GM21723 (cell line): ENCODE measurements around the gene RASGRF1.
"Not testable (repeated sequence)": the region's sequence is repeated elsewhere in the genome, so short reads cannot be mapped to it uniquely, and the experiment has no call there.

ENCODE experiments used
- ATAC-seq: cut with Tn5 transposase; IDR thresholded peaks from one replicate; pipeline ENCODE4 v1.9.1; 2021; ENCODE audit warnings: mild to moderate bottlenecking, moderate library complexity; ENCODE audit not compliant: unreplicated experiment

The RASGRF1 gene

DNA sequence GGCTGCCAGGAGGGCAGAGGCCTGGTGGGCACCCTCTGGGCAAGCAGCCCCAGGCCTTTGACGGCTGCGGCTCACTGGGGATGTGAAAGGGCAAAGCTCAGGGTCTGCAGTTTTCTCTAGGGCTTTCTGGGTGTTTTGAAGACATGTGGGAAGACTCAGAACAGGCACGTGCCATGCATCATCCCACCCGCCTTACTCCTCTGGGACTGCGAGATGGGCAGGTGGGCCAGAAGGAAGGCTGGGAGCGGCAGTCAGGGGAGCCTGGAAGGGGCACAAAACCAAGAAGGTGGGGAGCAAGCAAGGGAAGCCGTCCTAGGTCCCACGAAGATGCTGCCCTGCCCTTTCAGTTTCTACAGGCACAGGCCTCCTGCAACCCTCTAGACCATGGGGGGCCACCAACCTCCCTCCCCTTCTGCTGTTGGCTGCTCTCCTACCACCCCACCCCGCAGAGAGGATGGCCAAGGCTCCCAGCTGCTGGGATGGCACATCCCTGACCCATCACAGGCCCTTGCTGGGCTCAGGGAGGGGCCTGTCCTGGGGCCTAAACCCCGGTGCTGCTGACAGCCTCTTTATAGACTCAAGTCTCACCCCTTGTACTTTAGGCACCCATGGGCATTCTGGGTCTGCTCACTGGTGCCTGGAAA, 73.9 kb downstream of the RASGRF1 start:
- no peak for ATAC-seq

DNA sequence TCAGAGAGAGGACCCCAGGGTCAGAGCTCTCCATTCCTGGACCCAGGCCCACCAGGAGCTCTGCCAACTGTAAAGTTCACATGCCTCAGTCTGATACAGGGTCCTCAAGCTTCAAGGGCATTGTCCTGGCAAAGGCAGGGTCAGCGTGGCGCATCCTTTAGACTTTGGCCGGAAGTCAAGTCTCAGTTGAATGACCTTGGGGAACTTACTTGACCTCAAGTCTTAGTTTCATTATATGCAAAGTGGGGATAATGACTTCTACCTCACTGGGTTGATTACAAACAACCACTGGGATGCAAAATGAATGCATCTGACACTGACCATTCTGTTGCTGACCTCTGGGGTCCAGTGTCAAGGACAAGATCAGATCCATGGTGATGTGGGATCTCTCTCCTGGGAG, 75.2 kb downstream of the RASGRF1 start:
- no peak for ATAC-seq

DNA sequence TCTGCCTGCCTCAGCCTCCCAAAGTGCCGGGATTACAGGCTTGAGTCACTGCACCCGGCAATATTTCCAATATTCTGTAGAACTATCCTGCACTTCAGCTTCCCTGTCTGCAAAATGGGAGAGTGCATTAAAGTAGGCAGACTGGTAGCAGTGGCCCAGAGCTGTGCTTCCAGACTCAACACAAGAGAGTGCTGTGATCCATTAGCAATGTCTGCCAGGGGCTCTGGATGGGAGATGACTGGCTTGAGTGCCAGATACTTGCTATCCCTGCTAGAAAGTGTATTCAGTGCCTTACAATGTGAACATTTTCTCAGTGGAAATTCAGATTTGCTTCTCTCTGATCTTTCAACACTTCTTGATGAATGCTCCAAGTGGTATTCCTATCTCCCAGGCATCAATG, 80.3 kb downstream of the RASGRF1 start:
- no peak for ATAC-seq

DNA sequence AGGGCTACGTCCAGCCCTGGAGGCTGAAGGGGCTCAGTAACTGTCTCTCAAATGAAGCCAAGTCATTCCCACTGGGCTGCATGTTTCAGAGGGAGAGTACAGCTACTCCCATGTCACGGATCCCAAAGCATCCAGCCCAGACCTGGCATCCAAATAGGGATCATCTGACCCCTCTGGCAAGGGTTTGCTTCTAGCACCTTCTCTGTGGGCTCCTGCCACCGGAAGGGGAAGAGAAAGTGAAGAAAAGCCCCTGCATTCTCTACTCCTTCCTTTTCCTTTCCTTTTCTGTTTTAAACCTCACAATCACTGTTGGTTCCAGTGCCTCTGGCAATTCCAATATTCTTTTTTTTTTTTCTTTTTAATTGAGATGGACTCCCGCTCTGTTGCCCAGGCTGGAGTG, 81.2 kb downstream of the RASGRF1 start:
- ATAC-seq = no peak

DNA sequence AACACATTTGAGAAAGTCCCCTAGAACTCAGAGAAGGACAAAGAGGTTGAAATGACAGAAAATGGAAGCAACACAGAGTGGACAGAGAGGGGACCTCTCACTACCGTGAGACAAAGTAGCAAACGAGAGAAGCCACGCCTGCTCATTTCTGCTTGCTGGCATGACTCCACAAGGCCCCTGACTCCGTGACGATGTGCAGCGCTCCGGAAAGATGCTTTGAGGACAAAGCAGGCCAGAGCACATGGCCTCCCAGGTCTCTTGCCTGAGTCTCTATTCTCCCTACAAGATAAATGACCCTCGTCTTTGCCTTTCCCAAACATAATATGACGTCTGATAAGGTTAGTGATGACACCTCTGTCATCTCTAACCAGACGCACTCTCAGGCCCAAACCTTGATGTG, 81.9 kb downstream of the RASGRF1 start:
- no peak for ATAC-seq

DNA sequence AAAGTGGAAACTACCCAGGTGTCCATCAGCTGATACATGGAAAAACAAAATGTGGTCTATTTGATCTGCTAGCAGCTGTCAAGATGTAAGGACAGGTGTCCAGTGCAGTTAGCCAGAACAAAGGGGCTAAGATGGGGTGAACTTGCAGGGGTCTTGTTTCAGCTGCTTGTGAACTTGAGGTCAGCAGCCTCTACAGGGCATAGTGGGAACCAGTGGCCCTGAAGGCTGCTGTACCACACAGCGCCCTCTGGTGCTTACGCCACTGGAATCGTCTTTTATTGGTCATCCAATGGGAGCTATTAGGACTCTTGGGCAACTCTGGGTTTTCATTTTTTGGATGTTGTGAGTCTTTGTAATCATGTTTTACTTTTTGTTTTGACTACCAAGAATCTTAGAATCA, 83.5 kb downstream of the RASGRF1 start:
- ATAC-seq = no peak

DNA sequence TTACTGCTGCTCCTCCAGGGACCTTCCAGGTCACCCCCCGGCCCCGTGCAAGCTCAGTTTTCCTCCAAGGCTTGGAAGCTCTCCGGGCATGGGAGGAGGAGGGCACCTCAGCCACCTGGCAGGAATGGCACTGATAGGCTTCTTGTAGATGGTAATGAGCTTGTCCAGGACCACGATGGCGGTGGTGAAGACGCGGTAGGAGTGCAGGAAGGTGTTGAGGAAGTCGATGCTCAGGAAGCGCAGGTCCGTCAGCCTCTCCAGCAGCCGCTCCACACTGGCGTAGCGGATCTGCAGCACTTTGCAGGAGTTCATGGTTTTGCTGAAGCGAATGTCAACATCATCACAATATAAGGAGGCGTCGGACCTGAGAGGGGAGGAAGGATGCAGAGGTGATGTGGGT, 84.5 kb downstream of the RASGRF1 start:
- ATAC-seq = no peak

DNA sequence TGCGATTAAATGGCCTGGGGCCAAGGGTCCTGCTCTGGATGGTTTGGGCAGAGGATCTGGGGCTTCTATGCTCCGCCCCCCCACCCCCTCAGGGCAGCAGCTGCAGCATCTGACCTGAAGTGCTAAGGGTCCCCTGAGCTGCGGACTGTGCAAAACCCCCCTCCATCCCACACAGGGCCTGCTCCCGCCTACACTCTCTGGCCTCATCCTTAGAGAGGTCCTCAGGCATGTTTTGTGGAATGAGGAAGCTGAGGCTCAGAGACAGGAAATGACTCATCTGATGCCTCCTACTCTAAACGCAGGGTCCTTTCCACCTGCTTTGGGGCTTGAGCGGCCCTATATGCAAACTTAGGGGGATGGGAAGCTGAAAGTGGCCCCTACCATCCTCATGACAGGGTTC, 86.2 kb downstream of the RASGRF1 start:
- peak; percentile 89 for ATAC-seq

DNA sequence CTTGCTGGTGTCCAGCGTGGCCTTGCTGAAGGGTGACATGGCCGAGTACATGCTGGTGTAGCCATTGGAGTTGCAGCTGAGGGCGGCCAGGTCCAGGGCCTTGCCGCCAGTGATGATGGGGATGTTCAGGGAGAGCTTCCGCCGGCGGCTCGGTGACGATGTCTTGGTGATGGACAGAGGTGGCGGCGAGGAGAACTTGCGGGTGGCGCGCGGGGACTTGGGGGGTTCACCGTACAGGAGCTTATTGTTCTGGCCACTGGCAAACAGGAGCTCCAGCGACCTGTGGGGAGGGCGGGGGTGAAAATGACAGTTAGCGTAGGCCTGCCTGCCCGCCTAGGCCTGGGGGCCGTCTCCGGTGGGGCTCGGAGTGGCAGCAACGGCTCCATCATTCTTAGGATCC, 86.7 kb downstream of the RASGRF1 start:
- no peak for ATAC-seq

DNA sequence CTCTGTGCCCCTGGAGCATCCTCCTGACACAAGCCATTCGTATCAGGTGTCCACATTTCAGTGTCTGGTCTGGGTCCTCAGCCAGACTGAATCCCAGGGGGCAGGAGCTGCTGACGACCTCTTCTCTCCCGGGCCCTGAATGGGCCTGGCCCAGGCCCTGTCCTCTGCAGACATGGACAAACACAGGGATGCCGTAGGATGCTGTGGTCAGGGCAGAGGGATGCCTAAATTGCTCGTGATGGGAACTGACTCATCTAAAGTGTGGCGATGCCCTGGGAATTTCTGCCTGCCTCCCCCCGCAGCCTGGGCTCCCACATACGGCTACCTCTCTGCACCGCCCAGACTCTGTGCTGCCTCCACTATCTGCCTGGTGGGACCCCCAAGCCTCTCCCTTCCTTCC, 87.3 kb downstream of the RASGRF1 start:
- ATAC-seq = no peak

DNA sequence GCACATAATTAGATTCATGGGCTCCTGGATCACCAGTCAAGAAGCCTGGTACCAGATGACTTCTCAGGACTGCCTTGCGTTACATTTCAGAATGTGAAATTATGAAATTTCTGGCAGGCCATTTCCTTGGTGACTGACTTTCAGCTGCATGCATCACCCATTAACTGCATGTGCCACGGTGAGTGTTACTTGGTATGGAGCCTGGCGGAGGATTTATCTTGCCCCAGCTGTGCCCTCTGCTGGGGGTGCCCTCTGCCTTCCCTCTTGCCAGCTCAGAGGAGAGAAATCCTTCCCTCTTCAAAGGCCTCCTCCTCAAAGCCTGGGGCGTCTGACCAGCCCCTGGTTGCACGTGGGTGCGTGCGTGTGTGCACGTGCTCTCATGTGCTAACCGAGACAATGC, 88.0 kb downstream of the RASGRF1 start:
- no peak for ATAC-seq

DNA sequence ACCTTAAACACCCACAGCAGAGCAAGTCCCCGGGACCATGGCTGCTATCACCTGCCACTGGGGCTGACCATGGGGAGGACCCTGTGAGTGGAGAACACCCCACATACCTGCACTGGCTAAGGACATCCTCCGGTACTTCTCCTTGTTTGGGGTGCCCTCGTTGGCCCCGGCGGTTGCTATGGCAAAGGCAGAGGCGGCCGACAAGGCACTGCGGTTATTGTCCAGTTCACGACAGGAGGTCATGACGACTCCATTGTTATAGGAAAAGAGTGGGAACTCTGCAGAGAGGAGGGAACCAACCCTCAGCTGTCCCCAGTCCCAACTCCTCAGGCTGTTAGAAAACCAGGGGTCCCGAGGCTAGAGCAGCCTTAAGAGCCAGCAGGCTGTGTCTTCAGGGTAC, 90.9 kb downstream of the RASGRF1 start:
- ATAC-seq = no peak

DNA sequence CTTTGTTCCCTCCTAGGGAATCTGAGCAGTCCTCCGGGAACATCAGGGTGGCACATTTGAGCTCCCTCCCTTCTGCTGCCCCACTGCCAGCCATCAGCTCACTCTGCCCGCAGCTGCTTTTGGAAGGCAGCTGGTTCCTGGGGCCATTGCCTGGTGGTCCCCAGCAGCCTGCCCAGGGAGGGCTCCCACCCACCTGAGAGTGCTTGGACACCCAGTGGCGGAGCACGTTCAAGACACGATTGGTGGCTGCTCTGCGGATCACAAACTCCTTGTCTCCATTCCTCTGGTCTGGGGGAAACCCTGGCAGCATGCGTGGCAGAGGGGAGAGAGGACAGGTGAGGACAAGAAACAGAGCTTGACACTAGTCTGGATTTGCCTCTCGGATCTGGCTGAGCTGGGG, 92.1 kb downstream of the RASGRF1 start:
- ATAC-seq = no peak

DNA sequence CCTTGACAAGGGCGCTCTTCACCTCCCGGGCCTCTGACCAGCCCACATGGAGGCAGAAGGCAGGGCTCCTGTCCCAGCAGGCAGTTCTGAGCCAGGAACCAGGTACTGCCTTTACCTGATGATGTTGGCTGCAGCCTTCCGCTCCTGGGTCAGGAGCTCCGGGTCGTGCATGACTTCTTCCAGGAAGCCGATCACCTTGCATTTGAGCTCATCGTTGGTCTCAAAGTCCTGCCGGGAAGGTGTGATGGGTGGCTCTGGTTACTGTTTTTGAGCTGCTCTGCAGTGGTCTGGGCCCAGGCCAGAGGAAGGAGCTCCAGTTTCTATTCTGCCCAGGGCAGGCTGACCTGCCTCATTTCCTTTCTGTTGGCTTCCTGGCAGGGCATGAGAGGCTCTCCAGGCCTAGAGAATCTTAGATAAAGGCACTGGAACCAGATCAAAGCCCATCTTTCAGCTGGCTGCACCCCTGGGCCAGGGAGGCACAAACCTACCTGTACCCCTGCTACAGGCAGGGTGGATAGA, 92.5 kb downstream of the RASGRF1 start:
- no peak for ATAC-seq

DNA sequence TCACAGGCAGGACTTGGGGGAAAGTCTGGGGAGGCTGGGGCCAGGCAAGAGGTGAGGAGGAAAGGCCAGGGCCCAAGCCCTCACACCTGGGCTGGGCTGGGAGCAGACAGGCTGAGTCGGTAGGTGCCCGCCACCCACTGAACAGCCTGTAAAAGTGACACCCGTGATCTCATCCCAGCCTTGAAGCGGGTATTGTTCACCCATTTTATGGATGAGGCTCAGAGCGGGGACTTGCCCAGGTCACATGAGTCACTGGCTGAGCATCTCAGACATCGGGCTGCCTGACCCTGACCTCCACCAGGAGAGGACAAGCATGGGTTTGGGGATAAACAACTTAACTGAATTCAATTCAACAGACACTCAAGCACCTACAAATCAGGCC, 93.7 kb downstream of the RASGRF1 start:
- no peak for ATAC-seq

DNA sequence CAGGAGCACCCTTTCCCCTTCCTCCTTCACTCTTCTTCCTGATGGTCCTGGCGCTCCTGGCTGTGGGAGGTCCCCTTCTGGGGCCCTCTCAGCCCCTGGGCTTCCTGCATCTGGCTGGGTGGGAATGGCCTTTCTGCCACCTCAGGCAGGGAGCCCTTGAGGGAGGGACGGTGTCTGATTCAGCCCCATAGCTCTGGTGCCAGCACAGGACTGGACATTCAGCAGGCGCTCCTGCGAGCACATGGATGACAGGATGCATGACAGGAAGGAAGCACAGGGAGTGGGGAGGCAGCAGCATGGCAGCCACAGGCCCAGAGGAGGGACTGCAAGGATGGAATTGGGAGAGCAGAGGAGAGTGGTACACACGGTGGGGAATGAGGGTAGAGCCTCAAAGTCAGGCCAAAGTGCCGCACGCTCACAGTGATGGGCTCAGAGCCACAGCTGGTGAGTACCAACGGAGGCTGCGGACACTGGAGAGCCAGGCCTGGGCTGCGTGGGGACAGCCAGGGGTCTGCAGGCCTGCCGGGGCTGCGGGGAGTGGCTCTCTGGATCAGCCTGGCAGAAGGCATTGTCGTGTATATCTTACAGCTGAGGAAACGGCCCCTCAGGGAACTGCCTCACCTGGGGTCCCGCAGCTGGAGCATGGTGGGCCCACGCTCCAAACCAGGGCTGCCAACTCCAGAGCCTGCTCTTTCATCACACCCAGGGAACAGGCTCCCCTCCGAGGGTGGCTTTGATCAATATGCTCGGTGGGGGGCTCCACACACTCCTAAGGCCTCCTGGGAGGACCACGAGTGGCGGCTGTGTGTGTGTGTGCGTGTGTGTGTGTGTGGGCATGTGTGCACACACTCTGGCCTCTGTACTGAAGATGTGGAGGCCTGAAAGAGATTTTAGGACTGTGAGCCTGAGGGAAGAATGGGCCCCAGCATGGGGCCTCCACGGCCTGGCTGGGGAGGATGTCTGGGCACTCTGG, 94.4 kb downstream of the RASGRF1 start:
- ATAC-seq = no peak

DNA sequence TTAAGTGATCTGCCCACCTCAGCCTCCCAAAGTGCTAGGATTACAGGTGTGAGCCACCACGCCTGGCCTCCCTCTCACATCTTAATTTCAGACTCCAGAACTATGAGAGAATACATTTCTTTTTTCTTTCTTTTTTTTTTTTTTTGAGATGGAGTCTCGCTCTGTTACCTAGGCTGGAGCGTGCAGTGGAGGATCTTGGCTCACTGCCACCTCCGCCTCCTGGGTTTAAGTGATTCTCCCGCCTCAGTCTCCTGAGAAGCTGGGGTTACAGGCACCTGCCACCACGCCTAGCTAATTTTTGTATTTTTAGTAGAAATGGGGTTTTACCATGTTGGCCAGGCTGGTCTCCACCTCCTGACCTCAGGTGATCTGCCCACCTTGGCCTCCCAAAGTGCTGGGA, 95.4 kb downstream of the RASGRF1 start:
- ATAC-seq = not testable (repeated sequence)

DNA sequence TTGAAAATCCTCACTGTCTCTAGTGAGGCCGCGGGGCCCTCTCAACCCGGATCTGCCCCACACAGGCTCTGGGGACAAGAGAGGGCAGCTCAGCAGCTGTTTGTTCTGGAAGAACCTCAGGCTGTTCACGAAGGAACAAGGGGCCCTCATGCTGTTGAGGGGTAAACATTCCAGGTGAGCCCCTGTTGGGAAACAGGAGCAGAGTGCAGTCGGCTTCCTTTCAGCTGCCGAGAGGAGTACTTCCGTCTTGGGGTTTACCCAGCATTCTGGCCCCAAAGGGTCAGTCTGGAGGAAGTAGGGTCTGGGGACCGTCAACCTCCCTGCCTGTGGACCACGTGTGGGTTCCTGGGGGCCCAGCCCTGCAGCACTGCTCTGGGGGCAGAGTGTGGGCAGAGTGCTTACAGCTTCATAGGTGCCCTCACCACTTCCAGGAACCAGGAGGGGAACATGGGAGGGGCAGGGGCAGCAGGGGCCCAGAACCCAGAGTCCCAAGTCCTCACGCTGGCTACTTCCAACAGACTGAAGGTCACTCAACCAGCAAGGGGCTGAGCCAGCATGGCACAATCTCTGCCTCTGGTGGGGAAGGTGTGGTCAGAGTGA, 96.5 kb downstream of the RASGRF1 start:
- no peak for ATAC-seq

DNA sequence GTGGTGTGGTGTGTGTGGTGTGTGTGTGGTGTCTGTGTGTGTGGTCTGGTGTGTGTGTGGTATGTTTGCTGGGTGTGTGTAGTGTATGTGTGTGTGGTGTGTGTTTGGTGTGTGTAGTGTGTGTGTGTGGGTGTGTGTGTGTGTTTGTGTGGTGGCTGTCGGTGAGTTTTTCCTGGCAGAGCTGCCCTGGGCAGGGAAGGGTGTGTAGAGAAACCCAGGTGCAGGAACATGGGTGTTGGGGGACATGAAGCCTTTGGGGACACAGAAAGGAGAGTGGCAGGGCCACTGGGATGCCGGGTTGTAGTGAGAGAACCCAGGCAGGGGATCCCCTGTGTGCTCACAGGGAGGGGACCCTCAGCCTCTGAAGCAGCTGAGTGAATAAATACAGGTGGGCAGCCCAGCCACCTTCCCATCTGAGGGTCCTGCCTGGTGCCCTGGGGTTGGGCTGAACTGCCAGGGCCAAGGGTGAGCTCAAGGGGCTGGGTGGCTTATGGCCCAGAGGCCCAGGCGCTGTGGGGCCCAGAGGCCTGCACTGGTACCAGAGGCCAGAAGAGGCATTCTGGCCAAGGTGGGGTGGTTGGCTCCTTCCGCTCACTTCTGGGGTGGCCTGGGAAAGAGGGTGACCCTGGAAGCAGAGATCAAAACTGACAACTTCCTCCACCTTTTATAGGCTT, 97.2 kb downstream of the RASGRF1 start:
- ATAC-seq = no peak

DNA sequence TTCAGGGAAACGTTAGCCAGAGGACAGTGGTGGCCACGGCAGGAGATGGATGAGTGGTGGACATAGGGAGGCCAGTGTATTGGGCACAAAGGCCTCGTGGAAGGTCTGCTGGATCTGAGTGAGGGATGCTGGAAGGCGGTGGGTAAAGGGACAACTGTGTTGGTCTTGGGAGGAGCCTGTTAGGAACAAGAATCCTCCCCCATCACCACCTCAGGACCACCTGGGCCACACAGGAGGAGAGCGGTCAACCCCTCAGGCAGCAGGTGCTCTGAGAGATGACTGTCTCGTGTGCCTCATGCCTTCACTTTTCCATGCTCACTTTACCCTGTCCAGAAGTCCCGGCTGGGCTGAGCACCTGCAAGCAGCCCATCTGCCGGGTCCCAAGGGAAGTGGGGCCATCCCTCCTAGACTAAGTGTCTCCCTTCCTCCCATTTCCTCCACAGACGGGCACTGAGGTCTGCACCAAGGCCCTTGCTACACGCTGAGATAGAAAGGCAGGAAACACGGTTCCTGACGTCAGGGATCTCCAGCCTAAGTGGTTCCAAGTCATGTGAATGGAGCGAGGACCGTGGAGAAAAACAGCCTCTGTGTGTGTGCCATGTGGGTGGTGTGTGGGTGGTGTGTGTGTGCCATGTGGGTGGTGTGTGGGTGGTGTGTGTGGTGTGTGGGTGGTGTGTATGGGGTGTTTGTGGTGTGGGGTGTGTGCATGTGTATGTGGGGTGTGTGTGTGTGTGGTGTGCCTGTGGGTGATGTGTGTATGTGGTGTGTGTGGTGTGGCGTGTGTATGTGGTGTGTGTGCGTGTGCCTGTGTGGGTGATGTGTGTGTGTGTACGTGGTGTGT, 97.9 kb downstream of the RASGRF1 start:
- no peak for ATAC-seq
